ENCODE data around the gene UBE2D1.

DNA sequence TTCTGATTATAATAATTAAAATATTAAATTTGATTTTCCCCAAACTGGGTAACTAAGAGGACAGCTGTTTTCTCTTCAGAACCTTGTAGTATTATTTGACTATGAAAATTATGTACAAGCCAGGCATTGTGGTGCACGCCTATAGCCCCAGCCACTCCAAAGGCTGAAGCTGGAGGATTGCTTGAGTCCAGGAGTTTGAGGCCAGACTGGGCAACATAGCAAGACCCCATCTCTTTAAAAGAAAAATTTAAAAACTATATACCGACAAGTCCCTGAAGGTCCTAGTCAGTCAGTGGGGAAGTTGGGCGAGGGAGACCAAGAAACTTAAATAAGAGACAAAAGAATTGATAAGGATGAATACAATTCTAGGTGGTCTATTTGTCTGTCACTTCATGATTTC lies 27.1 kb upstream of the UBE2D1 start:
- no peak for TF ChIP-seq POLR2A (IDR thresholded peaks at IDR 0.05)
- TF ChIP-seq, protein P1, sequence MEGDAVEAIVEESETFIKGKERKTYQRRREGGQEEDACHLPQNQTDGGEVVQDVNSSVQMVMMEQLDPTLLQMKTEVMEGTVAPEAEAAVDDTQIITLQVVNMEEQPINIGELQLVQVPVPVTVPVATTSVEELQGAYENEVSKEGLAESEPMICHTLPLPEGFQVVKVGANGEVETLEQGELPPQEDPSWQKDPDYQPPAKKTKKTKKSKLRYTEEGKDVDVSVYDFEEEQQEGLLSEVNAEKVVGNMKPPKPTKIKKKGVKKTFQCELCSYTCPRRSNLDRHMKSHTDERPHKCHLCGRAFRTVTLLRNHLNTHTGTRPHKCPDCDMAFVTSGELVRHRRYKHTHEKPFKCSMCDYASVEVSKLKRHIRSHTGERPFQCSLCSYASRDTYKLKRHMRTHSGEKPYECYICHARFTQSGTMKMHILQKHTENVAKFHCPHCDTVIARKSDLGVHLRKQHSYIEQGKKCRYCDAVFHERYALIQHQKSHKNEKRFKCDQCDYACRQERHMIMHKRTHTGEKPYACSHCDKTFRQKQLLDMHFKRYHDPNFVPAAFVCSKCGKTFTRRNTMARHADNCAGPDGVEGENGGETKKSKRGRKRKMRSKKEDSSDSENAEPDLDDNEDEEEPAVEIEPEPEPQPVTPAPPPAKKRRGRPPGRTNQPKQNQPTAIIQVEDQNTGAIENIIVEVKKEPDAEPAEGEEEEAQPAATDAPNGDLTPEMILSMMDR (IDR thresholded peaks at IDR 0.05), result no peak

Measured in breast epithelium (tissue), 3 donors.